Bronchial epithelial cell (primary cell): ENCODE results near the gene HDDC2. TPM values are rescaled to one million over a fixed set of nuclear protein-coding genes. Genes with fewer than 3 reads are reported as not detected.
"Not testable (repeated sequence)": the region's sequence is repeated elsewhere in the genome, so short reads cannot be mapped to it uniquely, and the experiment has no call there.

Experiments used
- DNase-seq: peaks from one replicate; pipeline ENCODE4 v3.0.0-alpha.2; 2010; ENCODE audit warnings: low read depth
- FAIRE-seq: peaks from 2 replicates; lab custom pipeline; 2011; peaks lifted over from hg19 to GRCh38; lab: Jason Lieb, UNC
- H3K27me3 ChIP-seq: 2 replicates; pipeline ENCODE4 v1.5.1; 2011; ENCODE audit warnings: low read length; ENCODE audit not compliant: control insufficient read depth, insufficient read depth
- H3K36me3 ChIP-seq: 2 replicates; pipeline ENCODE4 v1.5.1; 2011; ENCODE audit warnings: low read length; ENCODE audit not compliant: control insufficient read depth, insufficient read depth
- H3K4me3 ChIP-seq: 2 replicates; pipeline ENCODE4 v1.5.1; 2011; ENCODE audit warnings: mild to moderate bottlenecking, low read depth, low read length, control low read depth
- total RNA-seq: library from RNA; depleted of rRNA; stranded (reverse); fragments of >200 nt; gene quantifications from 2 replicates; pipeline ENCODE4 v1.2.1, GENCODE V29; 2014
- TF ChIP-seq, protein P1 (sequence below): IDR thresholded peaks from 2 replicates; pipeline ENCODE4 v1.5.1; 2011; ENCODE audit warnings: mild to moderate bottlenecking, moderate library complexity, low read length, control low read depth, inconsistent platforms; ENCODE audit not compliant: insufficient read depth, severe bottlenecking

The HDDC2 gene
- total RNA-seq, 1 donor from 2014 or later, result 86.1 TPM

DNA sequence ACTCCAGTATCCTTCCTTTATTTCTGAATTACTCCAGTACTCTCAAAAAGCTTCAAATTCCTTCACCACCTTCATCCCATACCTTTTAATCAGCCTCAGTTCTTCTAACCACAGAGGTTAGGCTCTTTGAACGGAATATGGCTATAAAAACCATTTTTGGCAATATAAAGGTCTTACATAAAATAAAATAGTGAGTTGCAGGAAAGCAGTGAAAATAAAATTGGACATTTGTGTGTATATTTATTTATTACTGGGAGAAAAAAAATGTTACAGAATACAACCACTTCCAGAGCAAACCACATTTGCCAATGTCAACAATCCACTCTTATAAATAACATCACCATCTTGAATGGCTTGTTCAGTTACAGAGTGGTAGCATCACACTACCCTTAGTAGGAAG lies 7.7 kb downstream of the HDDC2 start:
- Histone ChIP-seq H3K27me3 (no peaks in the 10 kb centered on the region), H3K4me3 (no peak overlapping the region), H3K36me3 (peaks cover 7% of the 10 kb centered on the region)
- DNase-seq, result no peak
- TF ChIP-seq, protein P1, sequence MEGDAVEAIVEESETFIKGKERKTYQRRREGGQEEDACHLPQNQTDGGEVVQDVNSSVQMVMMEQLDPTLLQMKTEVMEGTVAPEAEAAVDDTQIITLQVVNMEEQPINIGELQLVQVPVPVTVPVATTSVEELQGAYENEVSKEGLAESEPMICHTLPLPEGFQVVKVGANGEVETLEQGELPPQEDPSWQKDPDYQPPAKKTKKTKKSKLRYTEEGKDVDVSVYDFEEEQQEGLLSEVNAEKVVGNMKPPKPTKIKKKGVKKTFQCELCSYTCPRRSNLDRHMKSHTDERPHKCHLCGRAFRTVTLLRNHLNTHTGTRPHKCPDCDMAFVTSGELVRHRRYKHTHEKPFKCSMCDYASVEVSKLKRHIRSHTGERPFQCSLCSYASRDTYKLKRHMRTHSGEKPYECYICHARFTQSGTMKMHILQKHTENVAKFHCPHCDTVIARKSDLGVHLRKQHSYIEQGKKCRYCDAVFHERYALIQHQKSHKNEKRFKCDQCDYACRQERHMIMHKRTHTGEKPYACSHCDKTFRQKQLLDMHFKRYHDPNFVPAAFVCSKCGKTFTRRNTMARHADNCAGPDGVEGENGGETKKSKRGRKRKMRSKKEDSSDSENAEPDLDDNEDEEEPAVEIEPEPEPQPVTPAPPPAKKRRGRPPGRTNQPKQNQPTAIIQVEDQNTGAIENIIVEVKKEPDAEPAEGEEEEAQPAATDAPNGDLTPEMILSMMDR, result no peak
- FAIRE-seq, result no peak

DNA sequence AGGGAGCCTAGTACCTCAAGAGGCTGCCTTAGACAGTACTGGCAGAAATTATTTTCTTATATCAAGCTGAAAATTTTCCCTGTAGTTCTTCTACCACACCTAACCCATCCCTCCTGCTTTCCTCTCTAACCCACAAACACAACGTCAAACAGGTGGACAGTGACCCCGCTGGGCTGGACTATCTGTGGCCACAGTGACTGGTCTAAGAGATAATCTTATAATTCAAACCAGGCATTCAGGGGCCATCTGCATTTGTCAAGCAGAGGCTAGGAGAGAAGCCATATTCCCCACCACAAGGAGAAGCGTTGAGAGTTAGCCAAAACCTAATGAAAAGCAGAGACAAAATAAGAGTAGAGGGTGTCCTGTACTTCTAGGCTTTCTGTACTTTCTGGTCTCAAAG lies 8.2 kb downstream of the HDDC2 start:
- no peak for FAIRE-seq
- peaks cover 7% of the 10 kb centered on the region for H3K36me3 ChIP-seq
- no peaks in the 10 kb centered on the region for H3K27me3 ChIP-seq
- no peak overlapping the region for H3K4me3 ChIP-seq
- TF ChIP-seq, protein P1, result no peak
- DNase-seq, result no peak

DNA sequence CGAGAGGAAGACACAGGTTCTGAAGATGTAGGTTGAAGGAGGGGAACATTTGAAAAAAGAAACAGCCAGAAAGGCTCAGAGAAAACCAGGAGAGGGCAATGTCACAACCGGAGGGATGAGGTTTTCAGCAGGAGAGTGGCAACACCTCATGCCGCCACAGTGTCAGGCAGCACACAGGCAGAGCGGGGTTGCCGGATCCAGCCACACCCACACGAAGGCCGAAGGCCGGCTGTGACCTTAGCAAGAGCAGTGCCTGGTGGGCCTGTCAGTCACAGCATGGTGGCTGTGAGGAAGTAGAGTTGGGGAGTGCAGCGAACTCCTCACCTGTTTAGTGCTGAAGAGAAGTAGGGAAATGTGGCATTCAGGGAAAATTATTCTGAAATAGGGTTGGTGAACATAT lies 14.0 kb downstream of the HDDC2 start:
- FAIRE-seq (no peak), DNase-seq (no peak)
- peaks cover 8% of the 10 kb centered on the region for H3K36me3 ChIP-seq
- TF ChIP-seq, protein P1, result no peak
- H3K4me3 ChIP-seq, result no peak overlapping the region
- no peaks in the 10 kb centered on the region for H3K27me3 ChIP-seq

DNA sequence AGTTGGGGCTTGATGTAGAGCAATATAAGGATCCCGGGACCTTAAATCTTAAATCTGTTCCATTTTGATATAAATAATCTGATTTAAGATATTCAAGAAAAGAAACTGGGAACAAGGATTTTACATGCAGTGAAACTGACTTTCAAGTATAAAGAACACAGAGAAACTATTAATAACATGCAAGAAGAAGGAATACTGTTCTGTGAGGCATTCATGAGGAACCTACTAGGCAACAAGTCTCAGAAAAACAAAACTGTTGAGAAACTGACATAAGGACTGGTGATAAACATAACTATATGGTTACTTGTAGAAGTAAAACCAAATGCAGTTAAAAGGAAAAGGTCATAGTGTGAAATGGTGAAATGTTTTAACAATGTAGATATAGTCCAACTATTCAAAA lies 15.8 kb downstream of the HDDC2 start:
- Histone ChIP-seq H3K36me3 (peaks cover 5% of the 10 kb centered on the region), H3K27me3 (no peaks in the 10 kb centered on the region), H3K4me3 (no peak overlapping the region)
- FAIRE-seq (no peak), DNase-seq (no peak)
- TF ChIP-seq, protein P1, result no peak

DNA sequence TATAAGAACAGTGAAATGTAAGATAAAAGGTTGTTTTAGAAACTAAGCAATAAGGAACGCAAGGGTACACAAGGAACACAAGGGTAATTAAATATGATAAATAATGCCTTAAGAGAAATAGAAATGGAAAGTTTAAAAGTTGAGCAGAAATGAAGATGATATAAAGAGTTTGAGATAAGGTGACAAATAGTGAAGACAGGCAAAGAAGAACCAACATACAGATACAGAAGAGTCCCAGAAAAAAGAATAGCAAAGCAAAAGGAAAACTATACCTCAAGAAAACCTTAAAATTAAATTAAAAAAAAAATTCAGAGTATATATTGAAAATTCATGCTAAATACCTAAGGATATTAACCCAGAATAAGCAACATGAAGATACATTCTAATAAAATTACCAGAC lies 16.4 kb downstream of the HDDC2 start:
- Histone ChIP-seq H3K27me3 (no peaks in the 10 kb centered on the region), H3K4me3 (no peak overlapping the region), H3K36me3 (peaks cover 5% of the 10 kb centered on the region)
- no peak for FAIRE-seq
- DNase-seq, result no peak
- TF ChIP-seq, protein P1, result no peak

DNA sequence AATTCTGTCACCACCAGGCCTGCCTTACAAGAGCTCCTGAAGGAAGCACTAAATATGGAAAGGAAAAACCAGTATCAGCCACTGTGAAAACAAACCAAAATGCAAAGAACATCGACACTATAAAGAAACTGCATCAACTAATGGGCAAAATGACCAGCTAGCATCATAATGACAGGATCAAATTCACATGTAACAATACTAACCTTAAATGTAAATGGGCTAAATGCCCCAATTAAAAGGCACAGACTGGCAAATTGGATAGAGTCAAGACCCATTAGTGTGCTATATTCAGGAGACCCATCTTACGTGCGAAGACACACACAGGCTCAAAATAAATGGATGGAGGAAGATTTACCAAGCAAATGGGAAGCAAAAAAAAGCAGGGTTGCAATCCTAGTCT lies 19.3 kb downstream of the HDDC2 start:
- H3K27me3 ChIP-seq, DNase-seq, H3K36me3 ChIP-seq, H3K4me3 ChIP-seq, FAIRE-seq: not testable (repeated sequence)

DNA sequence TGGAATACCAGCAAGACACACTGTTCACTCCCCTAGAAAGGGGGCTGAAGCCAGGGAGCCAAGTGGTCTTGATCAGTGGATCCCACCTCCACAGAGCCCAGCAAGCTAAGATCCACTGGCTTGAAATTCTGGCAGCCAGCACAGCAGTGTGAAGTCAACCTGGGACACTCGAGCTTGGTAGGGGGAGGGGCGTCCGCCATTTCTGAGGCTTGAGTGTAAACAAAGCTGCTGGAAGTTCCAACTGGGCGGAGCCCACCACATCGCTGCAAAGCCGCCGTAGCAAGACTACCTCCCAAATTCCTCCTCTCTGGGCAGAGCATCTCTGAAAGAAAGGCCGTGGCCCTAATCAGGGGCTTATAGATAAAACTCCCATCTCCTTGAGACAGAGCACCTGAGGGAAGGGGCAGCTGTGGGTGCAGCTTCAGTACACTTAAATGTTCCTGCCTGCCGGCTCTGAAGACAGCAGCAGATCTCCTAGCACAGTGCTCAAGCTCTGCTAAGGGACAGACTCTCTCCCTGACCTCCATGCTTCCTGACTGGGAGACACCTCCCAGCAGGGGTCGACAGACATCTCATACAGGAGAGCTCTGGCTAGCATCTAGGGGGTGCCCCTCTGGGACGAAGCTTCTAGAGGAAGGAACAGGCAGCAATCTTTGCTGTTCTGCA lies 21.3 kb downstream of the HDDC2 start:
- H3K36me3 ChIP-seq, FAIRE-seq, H3K27me3 ChIP-seq, H3K4me3 ChIP-seq, DNase-seq: not testable (repeated sequence)
